Measurements from ENCODE around the gene ELMO1. TPM values are rescaled to one million over a fixed set of nuclear protein-coding genes. Genes with fewer than 3 reads are reported as not detected.

The ELMO1 gene
- total RNA-seq, 1 experiment from 2014 or later = 7.8 TPM

DNA sequence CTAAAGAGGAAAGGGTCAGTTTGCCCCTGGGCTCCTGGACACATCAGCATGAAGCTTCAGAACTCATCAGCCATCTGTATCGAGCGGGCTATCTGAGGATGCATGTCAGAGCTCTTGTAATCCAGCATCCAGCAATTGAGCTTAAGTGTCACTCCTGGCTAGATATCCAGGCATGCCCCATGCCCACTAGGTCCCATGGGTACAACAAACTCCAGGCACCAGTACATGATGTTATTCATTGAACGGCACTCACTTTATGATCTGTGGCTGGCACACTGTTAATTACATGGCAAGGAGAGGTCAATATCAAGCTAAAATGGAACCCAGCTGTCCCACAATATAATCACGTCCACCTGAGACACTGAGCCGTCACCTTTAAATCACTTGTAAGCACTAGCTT lies 274.2 kb downstream of the ELMO1 start:
- H3K23me2 ChIP-seq (ENCODE audit: insufficient read length, low read depth, low read length, poor library complexity, severe bottlenecking) = no peaks in the 10 kb centered on the region
- H3K79me2 ChIP-seq (ENCODE audit: insufficient read depth, low read length) = no peaks in the 10 kb centered on the region
- no peak overlapping the region for H3K27ac ChIP-seq (ENCODE audit: insufficient read length, low read depth, low read length)
- H3K23ac ChIP-seq (ENCODE audit: insufficient read length, low read depth, low read length) = no peak overlapping the region
- H2AFZ ChIP-seq (ENCODE audit: low read length) = no peak overlapping the region
- peaks cover 1% of the 10 kb centered on the region for H3K27me3 Mint-ChIP-seq (ENCODE audit: low read depth)
- H3K4me2 ChIP-seq (ENCODE audit: insufficient read depth, insufficient read length, low read length) = no peak overlapping the region
- no peak overlapping the region for H3K56ac ChIP-seq (ENCODE audit: insufficient read length, low read depth, low read length)
- H3K4me1 ChIP-seq (ENCODE audit: insufficient read depth, low read length) = no peaks in the 10 kb centered on the region
- H3K36me3 Mint-ChIP-seq (ENCODE audit: insufficient read depth in 1 of 3, low read depth in 3 of 3) = peaks cover 6 to 12% (median 9%) of the 10 kb centered on the region in 3 experiments
- no peak overlapping the region for H4K91ac ChIP-seq (ENCODE audit: insufficient read length, low read depth, low read length)
- H2BK15ac ChIP-seq (ENCODE audit: low read depth, low read length) = no peak overlapping the region
- TF ChIP-seq, protein P1, sequence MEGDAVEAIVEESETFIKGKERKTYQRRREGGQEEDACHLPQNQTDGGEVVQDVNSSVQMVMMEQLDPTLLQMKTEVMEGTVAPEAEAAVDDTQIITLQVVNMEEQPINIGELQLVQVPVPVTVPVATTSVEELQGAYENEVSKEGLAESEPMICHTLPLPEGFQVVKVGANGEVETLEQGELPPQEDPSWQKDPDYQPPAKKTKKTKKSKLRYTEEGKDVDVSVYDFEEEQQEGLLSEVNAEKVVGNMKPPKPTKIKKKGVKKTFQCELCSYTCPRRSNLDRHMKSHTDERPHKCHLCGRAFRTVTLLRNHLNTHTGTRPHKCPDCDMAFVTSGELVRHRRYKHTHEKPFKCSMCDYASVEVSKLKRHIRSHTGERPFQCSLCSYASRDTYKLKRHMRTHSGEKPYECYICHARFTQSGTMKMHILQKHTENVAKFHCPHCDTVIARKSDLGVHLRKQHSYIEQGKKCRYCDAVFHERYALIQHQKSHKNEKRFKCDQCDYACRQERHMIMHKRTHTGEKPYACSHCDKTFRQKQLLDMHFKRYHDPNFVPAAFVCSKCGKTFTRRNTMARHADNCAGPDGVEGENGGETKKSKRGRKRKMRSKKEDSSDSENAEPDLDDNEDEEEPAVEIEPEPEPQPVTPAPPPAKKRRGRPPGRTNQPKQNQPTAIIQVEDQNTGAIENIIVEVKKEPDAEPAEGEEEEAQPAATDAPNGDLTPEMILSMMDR (conservative IDR thresholded peaks at IDR 0.05) = no peak
- no peaks in the 10 kb centered on the region for H4K20me1 ChIP-seq (ENCODE audit: control insufficient read depth, insufficient read depth, insufficient read length)
- H4K8ac ChIP-seq (replicated peaks; ENCODE audit: insufficient read length, low read depth, low read length) = no peak overlapping the region
- no peaks in the 10 kb centered on the region for H3K27me3 ChIP-seq (ENCODE audit: insufficient read depth, low read length)
- WGBS (ENCODE audit: extremely low coverage, insufficient read length, low lambda C conversion rate) = no CpG with 5 or more reads among the region's 5 CpGs
- H4K5ac ChIP-seq (ENCODE audit: insufficient read length, low read depth, low read length) = no peak overlapping the region
- no peak overlapping the region for H2AK5ac ChIP-seq (ENCODE audit: insufficient read length, low read length)
- no peak overlapping the region for H3K14ac ChIP-seq (ENCODE audit: insufficient read depth, low read length)
- H3T11ph ChIP-seq (ENCODE audit: low read length) = no peak overlapping the region
- H3K9me3 Mint-ChIP-seq = peaks cover 8 to 11% of the 10 kb centered on the region in 2 experiments
- H2BK20ac ChIP-seq (ENCODE audit: low read depth, low read length, poor library complexity, severe bottlenecking) = no peak overlapping the region
- no peaks in the 10 kb centered on the region; a peak in 1 of 4 replicates for H3K4me1 Mint-ChIP-seq
- H3K79me1 ChIP-seq (ENCODE audit: insufficient read depth, low read depth, low read length, poor library complexity, severe bottlenecking) = no peaks in the 10 kb centered on the region
- no peak overlapping the region for H2BK12ac ChIP-seq (ENCODE audit: insufficient read length, low read depth, low read length)
- H3K9ac ChIP-seq (ENCODE audit: extremely low read depth, insufficient read length, low read length) = no peak overlapping the region
- H3K27ac Mint-ChIP-seq = no peak overlapping the region
- DNase-seq = no peak
- H3K4ac ChIP-seq (ENCODE audit: low read depth, low read length) = no peak overlapping the region
- H2BK5ac ChIP-seq (ENCODE audit: insufficient read length, low read length) = no peak overlapping the region
- H3K4me3 Mint-ChIP-seq = no peak overlapping the region
- no peak overlapping the region for H2BK120ac ChIP-seq (ENCODE audit: low read depth, low read length, poor library complexity, severe bottlenecking)
- H3K18ac ChIP-seq (ENCODE audit: insufficient read length, low read depth, low read length) = no peak overlapping the region
- peaks cover 10% of the 10 kb centered on the region for H3K9me3 ChIP-seq (ENCODE audit: control insufficient read depth, low read depth, low read length)
